Measurements from ENCODE around the gene SETBP1.

DNA sequence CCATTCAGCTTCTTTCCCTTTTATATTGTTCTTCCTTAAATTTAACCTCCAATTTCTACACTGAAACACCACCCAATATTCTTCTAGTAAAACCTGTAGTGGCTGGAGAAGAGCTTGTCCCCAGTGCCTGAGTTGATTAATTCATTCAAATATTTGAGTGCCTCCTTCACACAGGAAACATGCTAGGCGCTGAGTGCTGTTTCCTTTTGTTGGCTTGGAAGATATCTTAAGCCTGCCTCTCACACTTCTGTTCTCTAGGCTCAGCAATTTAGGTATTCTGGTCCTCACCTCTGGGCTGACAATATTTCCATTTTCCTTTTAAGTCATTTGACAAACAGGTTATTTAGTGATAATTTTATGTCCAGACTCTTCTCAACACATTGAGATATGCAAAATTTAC is 185.4 kb downstream of the SETBP1 start:
- TF ChIP-seq, protein P1, sequence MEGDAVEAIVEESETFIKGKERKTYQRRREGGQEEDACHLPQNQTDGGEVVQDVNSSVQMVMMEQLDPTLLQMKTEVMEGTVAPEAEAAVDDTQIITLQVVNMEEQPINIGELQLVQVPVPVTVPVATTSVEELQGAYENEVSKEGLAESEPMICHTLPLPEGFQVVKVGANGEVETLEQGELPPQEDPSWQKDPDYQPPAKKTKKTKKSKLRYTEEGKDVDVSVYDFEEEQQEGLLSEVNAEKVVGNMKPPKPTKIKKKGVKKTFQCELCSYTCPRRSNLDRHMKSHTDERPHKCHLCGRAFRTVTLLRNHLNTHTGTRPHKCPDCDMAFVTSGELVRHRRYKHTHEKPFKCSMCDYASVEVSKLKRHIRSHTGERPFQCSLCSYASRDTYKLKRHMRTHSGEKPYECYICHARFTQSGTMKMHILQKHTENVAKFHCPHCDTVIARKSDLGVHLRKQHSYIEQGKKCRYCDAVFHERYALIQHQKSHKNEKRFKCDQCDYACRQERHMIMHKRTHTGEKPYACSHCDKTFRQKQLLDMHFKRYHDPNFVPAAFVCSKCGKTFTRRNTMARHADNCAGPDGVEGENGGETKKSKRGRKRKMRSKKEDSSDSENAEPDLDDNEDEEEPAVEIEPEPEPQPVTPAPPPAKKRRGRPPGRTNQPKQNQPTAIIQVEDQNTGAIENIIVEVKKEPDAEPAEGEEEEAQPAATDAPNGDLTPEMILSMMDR (IDR thresholded peaks at IDR 0.05), result no peak
- no peak for TF ChIP-seq EZH2 (IDR thresholded peaks at IDR 0.05)

Measured in neural progenitor cell (in vitro differentiated cells).